SK-N-DZ (cell line): ENCODE results near the gene TOX2.

Experiments used
- DNase-seq: peaks from one replicate; pipeline ENCODE4 v3.0.0-alpha.2; 2015; ENCODE audit warnings: low spot score

TOX2 gene

DNA sequence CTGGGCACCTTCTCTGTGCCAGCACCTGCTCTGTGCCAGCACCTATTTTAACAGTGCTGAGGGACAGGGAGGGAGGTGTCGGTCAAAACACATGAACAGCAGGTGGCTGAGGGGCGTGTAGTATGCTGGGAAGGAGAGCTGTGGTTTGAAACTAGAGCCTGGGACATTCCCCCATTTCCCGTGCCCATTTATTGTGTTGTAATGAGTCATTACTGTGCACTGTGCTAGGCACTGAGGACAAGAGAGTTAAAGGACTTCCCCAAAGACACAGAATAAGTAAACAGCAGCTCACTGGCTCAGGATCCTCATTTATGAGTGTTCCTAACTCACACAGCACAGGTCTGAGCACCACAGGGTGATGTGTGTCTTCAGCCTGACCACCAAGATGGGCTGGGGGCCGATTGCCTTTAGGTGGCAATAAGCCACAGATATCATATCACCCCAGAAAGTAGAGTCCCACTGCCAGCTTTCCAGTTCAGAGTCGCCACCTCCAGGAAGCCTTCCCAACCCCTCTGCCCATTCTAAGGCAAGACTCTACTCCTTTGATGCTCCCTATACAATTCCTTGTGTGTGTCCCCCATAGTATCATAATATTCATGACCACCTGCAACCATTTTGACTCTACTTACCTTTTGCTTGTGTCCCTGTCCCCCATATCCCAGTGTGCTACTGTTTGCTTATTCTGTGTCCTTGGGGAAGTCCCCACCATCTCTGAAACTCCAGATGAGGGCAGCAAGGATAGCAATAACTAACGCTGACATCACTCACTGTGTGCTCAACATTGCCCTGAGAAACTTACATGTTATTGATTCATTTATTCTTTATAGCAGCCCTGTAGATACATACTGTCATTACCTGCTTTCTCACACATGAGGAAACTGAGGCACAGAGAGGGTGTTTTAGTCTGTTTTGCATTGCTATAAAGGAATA, 87.3 kb downstream of the TOX2 start:
- no peak for DNase-seq

DNA sequence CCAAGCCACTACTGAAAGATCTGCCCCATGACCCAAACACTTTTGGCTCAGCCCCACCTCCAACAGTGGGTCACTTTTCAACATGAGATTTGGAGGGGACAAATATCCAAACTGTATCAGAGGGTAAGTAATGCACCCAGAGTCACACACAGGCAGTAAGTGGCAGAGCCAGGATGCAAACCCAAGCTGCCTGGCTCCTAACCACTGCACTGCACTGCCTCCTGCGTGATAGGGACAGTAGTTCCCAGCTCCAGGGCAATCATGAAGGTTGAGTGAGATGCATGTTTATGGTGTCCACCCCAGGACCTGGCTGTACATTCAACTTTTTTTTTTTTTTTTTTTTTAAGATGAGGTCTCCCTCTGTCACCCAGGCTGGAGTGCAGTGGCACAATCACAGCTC, 88.2 kb downstream of the TOX2 start:
- DNase-seq: no peak

- DNase-seq: no peak
Measured at GRCh38 chr20:44003609-44004008, 89.0 kb downstream of the TOX2 start.

GRCh38 chr20:44004306-44004915, 89.8 kb downstream of the TOX2 start:
- DNase-seq: no peak

GRCh38 chr20:44005661-44006060, 91.0 kb downstream of the TOX2 start:
- no peak for DNase-seq

DNA sequence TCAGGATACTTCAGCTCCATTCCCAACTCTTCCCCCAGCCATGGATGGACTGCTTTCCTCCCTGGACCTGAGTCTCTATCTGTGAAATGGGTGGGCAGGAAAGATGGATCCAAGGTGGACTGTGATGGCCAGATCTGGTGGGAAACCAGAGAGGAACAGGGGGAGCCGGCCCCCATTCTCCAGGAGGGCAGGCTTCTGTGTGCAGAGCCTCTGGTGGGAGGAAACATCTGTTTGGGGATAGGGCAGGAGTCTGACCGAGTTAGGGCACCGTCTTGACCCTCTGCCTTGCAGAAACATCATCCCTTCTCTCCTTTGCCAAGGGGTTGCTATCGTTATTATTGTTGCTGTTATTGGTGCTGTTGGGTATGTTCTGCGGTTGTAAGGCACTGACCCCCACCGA, 91.5 kb downstream of the TOX2 start:
- DNase-seq: no peak

DNA sequence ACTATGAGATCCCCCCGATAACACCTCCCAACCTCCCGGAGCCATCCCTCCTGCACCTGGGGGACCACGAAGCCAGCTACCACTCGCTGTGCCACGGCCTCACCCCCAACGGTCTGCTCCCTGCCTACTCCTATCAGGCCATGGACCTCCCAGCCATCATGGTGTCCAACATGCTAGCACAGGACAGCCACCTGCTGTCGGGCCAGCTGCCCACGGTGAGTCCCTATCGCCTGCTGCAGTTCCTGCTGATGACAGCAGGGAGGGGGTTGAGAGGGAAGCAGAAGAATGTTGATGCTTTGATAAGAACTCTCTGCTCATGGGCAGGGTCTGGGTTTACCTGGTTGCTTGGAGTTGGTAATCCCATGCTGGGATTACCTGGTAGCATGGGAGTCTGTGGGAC, 91.9 kb downstream of the TOX2 start:
- DNase-seq: no peak

- no peak for DNase-seq
Measured at GRCh38 chr20:44008806-44009678, 94.4 kb downstream of the TOX2 start.

GRCh38 chr20:44009679-44009992, 95.0 kb downstream of the TOX2 start:
- DNase-seq: no peak

DNA sequence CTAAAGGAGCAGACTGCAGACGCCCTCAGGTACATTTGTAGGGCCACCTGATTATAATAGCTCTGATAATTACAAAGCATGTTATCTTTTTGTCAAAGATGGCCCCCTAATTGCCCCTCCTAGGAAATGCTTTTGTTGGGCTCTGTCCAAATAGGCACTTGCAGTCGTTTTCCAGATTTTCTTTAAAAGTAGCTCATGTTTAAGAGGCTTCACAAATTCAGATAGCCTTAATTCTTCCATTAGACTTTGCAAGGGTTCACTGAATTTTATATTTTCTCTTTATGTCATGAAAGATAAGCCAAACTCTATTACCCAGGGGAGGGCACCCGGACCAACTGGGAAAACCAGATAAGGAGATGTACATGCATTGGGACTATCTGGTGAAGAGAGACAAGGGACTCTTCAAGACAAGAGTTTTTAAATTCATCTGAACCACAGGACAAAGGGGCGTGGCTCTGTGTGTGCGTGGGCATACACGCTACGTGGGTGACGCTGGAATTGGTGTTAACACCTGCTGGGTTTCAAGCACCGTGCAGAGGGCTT, 95.6 kb downstream of the TOX2 start:
- no peak for DNase-seq

- DNase-seq: no peak
Measured at GRCh38 chr20:44011251-44011940, 96.7 kb downstream of the TOX2 start.

- no peak for DNase-seq
Measured at GRCh38 chr20:44012466-44013226, 98.0 kb downstream of the TOX2 start.

GRCh38 chr20:44014807-44015732, 100.4 kb downstream of the TOX2 start:
- no peak for DNase-seq

GRCh38 chr20:44015733-44016103, 101.1 kb downstream of the TOX2 start:
- DNase-seq: no peak

DNA sequence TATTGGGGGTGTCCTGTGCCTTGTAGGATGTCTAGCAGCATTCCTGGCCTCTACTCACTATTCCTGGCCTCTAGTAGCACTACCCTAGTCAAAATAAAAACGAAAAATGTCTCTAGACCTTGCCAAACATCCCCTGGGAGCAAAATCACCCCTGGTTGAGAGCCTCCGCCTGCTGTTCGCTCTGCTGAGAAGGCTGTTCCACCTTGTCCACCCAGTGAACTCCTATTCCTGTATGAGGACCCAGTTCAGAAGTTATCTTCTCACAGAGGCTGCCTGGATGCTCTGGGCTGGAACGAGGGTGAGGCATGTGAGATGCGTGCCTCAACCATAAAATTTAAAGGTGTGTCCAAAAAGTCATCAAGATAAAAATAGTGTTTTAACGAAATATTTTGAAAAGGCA, 101.9 kb downstream of the TOX2 start:
- DNase-seq: no peak

DNA sequence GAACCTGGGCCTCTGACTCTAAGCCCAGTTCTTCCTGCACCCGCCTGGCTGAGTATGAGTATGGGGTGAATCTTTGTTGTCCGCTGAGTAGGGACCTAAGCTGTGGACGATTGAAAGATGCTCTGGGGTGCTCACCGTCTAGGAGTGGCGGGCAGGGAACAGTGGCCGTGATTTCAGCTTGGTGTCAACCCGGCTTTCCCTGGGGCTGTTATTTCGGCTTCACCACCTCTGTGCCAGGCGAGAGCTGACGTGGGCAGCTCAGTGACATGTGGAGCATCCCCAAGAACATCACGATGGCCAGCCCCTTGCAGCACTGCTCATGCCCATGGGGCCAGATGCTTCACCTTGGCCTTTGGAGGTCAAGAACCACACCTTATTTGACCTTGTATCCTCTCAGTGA, 102.6 kb downstream of the TOX2 start:
- DNase-seq: no peak

DNA sequence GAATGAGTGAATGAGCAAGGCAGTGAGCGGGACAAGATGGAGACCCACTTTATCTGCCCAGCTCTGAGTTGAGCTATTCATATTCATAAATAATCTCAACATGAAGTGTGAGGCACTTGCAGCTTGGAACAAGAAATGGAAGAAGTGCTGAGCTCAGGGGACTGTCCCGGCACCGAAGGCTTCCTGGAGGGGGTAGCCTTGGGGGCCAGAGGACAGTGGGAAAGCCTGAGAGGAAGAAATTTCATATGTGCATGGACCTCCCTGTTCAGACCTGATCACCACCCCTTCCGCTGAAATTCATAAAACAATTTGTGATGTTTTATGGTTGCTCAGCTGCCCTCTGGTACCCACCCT, 103.2 kb downstream of the TOX2 start:
- no peak for DNase-seq

DNA sequence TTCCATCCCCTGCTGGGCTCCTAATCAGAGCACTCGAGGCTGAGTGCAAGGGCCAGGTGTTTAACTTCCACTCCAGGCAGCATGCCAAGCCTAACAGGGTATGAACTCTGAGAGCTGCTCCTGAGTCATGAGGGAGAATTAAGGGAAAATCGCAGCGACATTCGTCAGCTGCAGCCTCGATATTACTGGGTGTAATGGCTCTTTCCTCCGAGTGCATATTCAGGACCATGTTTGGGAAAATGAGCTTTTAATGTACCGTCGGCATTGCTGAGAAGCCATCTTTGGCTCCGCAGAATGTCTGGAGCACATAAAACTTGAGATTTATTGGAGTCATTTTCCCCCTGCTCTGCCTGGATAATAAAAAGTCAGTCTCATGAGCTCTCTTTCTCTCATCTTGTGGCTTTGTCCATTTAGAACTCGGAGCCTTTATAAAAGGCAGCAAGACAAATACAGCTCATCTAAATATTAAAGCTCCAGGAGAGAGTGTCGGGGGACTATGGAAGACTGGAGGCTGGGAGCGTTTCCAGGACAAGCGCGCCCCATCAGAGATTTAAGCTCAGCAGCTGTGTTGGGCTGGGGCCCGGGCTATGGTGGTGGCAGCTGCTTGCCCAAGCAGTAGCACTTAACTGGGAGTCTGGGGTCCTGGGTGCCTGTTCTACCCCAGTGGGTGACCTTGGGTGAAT, 103.7 kb downstream of the TOX2 start:
- DNase-seq: no peak
